CD4-positive, alpha-beta T cell (primary cell): ENCODE measurements around the gene SYT11. TPM values are rescaled to one million over a fixed set of nuclear protein-coding genes. Genes with fewer than 3 reads are reported as not detected.

Experiments
- ATAC-seq: fragments of 200-7000 bp; cut with Tn5 transposase; one replicate; pipeline ENCODE4 v1.10.0; 2022; ENCODE audit warnings: mild to moderate bottlenecking; ENCODE audit not compliant: poor library complexity
- CTCF ChIA-PET: fragments of 350-600 bp; sonication (Branson Sonifier 250); formaldehyde crosslinking; loops from one replicate; lab custom pipeline; 2021; ENCODE audit warnings: antibody characterized with exemption, inconsistent platforms; lab: Charles Lee
- POLR2A ChIA-PET: fragments of 350-600 bp; sonication (Branson Sonifier 250); formaldehyde crosslinking; loops from one replicate; lab custom pipeline; 2021; ENCODE audit warnings: antibody characterized with exemption, inconsistent platforms; lab: Charles Lee
- DNase-seq, 14 experiments: peaks; one replicate each; pipeline ENCODE4 v3.0.0-alpha.2; 2013 to 2020; ENCODE audit warnings: mixed read lengths in 2 of 14
- H3K27ac ChIP-seq, 2 donors: one replicate each; pipeline versions ENCODE4 v1.5.1 to v1.7.0; 2013; ENCODE audit warnings: low read length in 2 of 2, low read depth in 1 of 2, mild to moderate bottlenecking in 1 of 2
- H3K27me3 ChIP-seq, 2 experiments: 1 replicate in 1 of 2; 2 replicates in 1 of 2; pipeline versions ENCODE4 v1.6.1 to v1.7.0; 2013; ENCODE audit warnings: low read length in 2 of 2, control low read depth in 1 of 2, mild to moderate bottlenecking in 1 of 2, moderate library complexity in 1 of 2; ENCODE audit not compliant: insufficient read depth in 2 of 2, control insufficient read depth in 1 of 2
- H3K36me3 ChIP-seq: one replicate; pipeline ENCODE4 v1.6.1; 2013; ENCODE audit warnings: low read length, control low read depth; ENCODE audit not compliant: insufficient read depth
- H3K4me1 ChIP-seq: one replicate; pipeline ENCODE4 v1.6.1; 2013; ENCODE audit warnings: low read length, control low read depth; ENCODE audit not compliant: insufficient read depth
- H3K4me3 ChIP-seq: one replicate; pipeline ENCODE4 v1.5.1; 2013; ENCODE audit warnings: mild to moderate bottlenecking, low read length, moderate library complexity
- H3K9me3 ChIP-seq, 2 experiments: 1 replicate in 1 of 2; 2 replicates in 1 of 2; pipeline versions ENCODE4 v1.6.1 to v1.7.0; 2013; ENCODE audit warnings: low read length in 2 of 2, mild to moderate bottlenecking in 2 of 2, control low read depth in 1 of 2, moderate library complexity in 1 of 2; ENCODE audit not compliant: control insufficient read depth in 1 of 2, insufficient read depth in 1 of 2
- H3K27ac Mint-ChIP-seq: one replicate; pipeline ENCODE4 v1.8.0; 2020; ENCODE audit warnings: mixed read lengths
- H3K27me3 Mint-ChIP-seq: one replicate; pipeline ENCODE4 v1.8.0; 2021; ENCODE audit warnings: mixed read lengths
- H3K36me3 Mint-ChIP-seq: one replicate; pipeline ENCODE4 v1.8.0; 2021; ENCODE audit warnings: low read depth, mixed read lengths
- H3K4me1 Mint-ChIP-seq: one replicate; pipeline ENCODE4 v1.8.0; 2021; ENCODE audit warnings: low read depth, mixed read lengths
- H3K4me3 Mint-ChIP-seq: one replicate; pipeline ENCODE4 v1.8.0; 2020; ENCODE audit warnings: mild to moderate bottlenecking, mixed read lengths
- H3K9me3 Mint-ChIP-seq: one replicate; pipeline ENCODE4 v1.8.0; 2020; ENCODE audit warnings: mixed read lengths
- intact Hi-C, 2 experiments: fragments of 100-400 bp; cut with DNase I in 1 of 2; cut with micrococcal nuclease in 1 of 2; formaldehyde crosslinking; loops; one replicate each; pipeline versions ENCODE4 v1.15.1 to v1.9.0; 2023 to 2025; cut with DNase I, micrococcal nuclease
- total RNA-seq, 174 experiments: library from RNA in 2 of 174; stranded (reverse) in 2 of 174; gene quantifications; one replicate each; pipeline ENCODE4 v1.2.3 and lab custom pipeline; 2021 to 2026
- TF ChIP-seq, protein P1 (sequence below): fragments of 200-600 bp; IDR thresholded peaks from one replicate; pipeline ENCODE4 v1.8.0; 2022; ENCODE audit warnings: antibody characterized with exemption, mild to moderate bottlenecking

SYT11 gene
- total RNA-seq, 2 experiments from 2014 or later = 6.1 to 6.3 TPM

DNA sequence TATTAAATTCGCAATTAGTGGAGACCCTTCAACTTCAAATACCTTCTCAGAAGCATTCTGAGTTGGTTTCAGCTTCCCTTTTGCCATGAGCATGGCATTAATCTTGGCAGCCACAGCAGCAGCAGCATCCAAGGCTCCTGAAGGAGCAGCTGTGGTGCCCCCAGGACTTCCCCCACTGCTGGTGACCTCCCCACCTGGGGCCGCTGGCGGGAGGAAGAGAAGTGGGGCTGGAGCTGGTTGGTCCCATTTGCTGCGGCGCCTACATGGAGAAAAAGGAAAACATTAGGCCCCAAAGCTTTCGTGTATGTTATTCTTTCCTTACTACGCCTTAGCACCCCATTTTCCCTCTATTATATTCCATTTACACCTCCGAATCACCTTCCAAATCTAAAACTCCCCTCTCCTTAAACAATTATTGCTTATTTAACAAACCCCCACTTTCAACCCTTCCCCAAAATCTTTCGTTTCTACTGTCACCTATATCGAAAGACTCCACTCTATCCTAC is 74.3 kb downstream of the SYT11 start:
- H3K36me3 Mint-ChIP-seq = peaks cover 39% of the 10 kb centered on the region
- DNase-seq (peak in 1 of 14 experiments; percentile 45), ATAC-seq (no peak)
- Histone ChIP-seq H3K9me3 (no peaks in the 10 kb centered on the region), H3K27me3 (no peaks in the 10 kb centered on the region), H3K36me3 (peaks cover 50% of the 10 kb centered on the region), H3K4me3 (peak overlapping the region; percentile 82), H3K27ac (peak overlapping the region; percentile 86 to 95), H3K4me1 (peaks cover 42% of the 10 kb centered on the region)
- no peak overlapping the region for H3K27ac Mint-ChIP-seq
- H3K4me3 Mint-ChIP-seq = no peak overlapping the region
- H3K9me3 Mint-ChIP-seq = no peaks in the 10 kb centered on the region
- POLR2A ChIA-PET = interaction anchor here (0.6 to 6.0 kb wide), 21 partner anchors 9 to 625 kb away, joined by 3 to 92 read pairs (median 4); partner anchors contain the start of genes ARHGEF2, FDPS, GON4L and PMF1
- TF ChIP-seq, protein P1, sequence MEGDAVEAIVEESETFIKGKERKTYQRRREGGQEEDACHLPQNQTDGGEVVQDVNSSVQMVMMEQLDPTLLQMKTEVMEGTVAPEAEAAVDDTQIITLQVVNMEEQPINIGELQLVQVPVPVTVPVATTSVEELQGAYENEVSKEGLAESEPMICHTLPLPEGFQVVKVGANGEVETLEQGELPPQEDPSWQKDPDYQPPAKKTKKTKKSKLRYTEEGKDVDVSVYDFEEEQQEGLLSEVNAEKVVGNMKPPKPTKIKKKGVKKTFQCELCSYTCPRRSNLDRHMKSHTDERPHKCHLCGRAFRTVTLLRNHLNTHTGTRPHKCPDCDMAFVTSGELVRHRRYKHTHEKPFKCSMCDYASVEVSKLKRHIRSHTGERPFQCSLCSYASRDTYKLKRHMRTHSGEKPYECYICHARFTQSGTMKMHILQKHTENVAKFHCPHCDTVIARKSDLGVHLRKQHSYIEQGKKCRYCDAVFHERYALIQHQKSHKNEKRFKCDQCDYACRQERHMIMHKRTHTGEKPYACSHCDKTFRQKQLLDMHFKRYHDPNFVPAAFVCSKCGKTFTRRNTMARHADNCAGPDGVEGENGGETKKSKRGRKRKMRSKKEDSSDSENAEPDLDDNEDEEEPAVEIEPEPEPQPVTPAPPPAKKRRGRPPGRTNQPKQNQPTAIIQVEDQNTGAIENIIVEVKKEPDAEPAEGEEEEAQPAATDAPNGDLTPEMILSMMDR = no peak
- intact Hi-C loops = loop anchor here (1.0 to 5.0 kb wide), 8 partner anchors 13 to 349 kb away; partner anchors contain the start of genes UBQLN4 (in 2 of the 2), GON4L (in 1 of the 2), LAMTOR2 (in 1 of the 2) and RIT1 (in 1 of the 2)
- peaks cover 43% of the 10 kb centered on the region for H3K4me1 Mint-ChIP-seq
- CTCF ChIA-PET = interaction anchor here (0.9 to 3.2 kb wide), 10 partner anchors 10 to 133 kb away, joined by 3 to 10 read pairs (median 5); partner anchors contain the start of gene ARHGEF2
- no peaks in the 10 kb centered on the region for H3K27me3 Mint-ChIP-seq

DNA sequence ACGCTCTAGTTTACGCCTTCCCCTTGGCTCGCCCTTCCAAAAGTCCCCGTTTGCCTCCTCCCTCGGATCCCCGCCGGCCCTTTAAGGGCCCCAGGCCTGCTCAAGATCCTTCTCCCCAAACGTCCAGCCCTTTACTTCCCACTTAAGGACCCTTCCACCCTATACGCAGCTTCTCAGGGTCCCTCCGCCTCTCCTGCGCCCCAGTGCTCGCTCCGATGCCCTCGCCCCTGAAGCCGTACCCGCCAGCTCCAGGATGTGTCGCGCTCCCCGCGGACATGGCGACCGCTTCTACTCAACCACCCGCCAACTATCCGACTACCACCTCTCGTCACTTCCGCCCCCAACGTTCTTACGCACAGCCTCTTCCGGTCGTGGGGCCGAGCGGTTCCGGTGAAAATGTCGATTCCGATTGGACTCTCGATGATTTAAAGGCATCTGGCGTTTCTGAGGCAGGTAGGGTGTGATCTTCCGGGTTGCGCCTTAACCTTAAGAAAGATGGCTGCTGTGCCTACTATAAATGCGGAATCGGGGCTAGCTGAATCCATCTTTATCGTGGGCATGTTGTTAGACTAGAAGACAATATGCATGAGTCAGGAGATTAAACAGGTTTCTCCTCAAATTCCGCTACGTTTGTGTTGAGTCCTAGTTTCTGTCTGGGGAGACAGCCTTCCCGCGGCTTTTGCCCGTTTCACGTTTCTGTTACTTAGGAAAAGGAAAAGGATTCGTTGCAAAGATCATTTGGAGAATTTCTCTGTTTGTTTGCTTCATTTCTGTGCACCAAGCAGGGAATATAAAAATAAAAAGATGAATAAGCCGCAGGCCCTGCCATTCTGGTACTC is 74.9 kb downstream of the SYT11 start, which contains the start of gene KHDC4:
TSS of gene KHDC4 (minus strand) at position 317 of the 839 bp plus-strand sequence. CDS start at position 277, 40 bp downstream.
- peak; percentile 93 for ATAC-seq
- intact Hi-C loops = loop anchor here (1.0 to 5.0 kb wide), 8 partner anchors 12 to 348 kb away; partner anchors contain the start of genes UBQLN4 (in 2 of the 2), GON4L (in 1 of the 2), LAMTOR2 (in 1 of the 2) and RIT1 (in 1 of the 2)
- POLR2A ChIA-PET = interaction anchor here (0.6 to 6.0 kb wide), 24 partner anchors 9 to 915 kb away, joined by 3 to 92 read pairs (median 4); partner anchors contain the start of genes ARHGEF2, FDPS, GON4L and PMF1

More for the DNA sequence above, 74.9 kb downstream of the SYT11 start, which contains the start of gene KHDC4:
- Histone ChIP-seq H3K27ac (peak within 1 kb of the TSS; percentile 86 to 95), H3K4me1 (peaks cover 42% of the 10 kb centered on the region), H3K9me3 (no peaks in the 10 kb centered on the region), H3K36me3 (peaks cover 43% of the 10 kb centered on the region), H3K4me3 (peak within 1 kb of the TSS; percentile 82), H3K27me3 (no peaks in the 10 kb centered on the region)
- DNase-seq = peak; percentile 88 to 99 (median 93)
- no peak within 1 kb of the TSS for H3K4me3 Mint-ChIP-seq
- H3K36me3 Mint-ChIP-seq = peaks cover 33% of the 10 kb centered on the region
- no peaks in the 10 kb centered on the region for H3K9me3 Mint-ChIP-seq
- H3K4me1 Mint-ChIP-seq = peaks cover 38% of the 10 kb centered on the region
- TF ChIP-seq, protein P1 = no peak
- no peak within 1 kb of the TSS for H3K27ac Mint-ChIP-seq
- CTCF ChIA-PET = interaction anchor here (0.9 to 3.2 kb wide), 10 partner anchors 11 to 132 kb away, joined by 3 to 10 read pairs (median 5); partner anchors contain the start of gene ARHGEF2
- no peaks in the 10 kb centered on the region for H3K27me3 Mint-ChIP-seq

Other genes starting within 250 kb of the SYT11 start
- gene MSTO1, start 249.3 kb upstream of the SYT11 start, total RNA-seq = 10 to 100 TPM; 65.9 to 69.6 TPM
- 10 to 100 TPM; 71.1 to 81.2 TPM for gene YY1AP1, start 170.8 kb upstream of the SYT11 start, total RNA-seq
- gene DAP3, start 170.5 kb upstream of the SYT11 start, total RNA-seq = 100 to 1,000 TPM; 105 to 106 TPM
- 10 to 100 TPM; 71.0 to 77.0 TPM for gene GON4L, start 2.4 kb upstream of the SYT11 start, total RNA-seq
- gene RIT1, start 51.8 kb downstream of the SYT11 start, total RNA-seq = 10 to 100 TPM; 66.2 to 67.0 TPM
- 10 to 100 TPM; 56.6 to 60.8 TPM for gene KHDC4, start 74.8 kb downstream of the SYT11 start, total RNA-seq
- gene RXFP4, start 82.1 kb downstream of the SYT11 start, total RNA-seq = not detected
- 10 to 100 TPM; 54.8 to 62.4 TPM for gene ARHGEF2, start 119.0 kb downstream of the SYT11 start, total RNA-seq
- gene SSR2, start 161.4 kb downstream of the SYT11 start, total RNA-seq = 100 to 1,000 TPM; 223 to 225 TPM
- 10 to 100 TPM; 10.6 to 11.9 TPM for gene UBQLN4, start 194.2 kb downstream of the SYT11 start, total RNA-seq
- 1 to 10 TPM; 7.0 to 8.7 TPM for gene LAMTOR2, start 195.2 kb downstream of the SYT11 start, total RNA-seq
- gene RAB25, start 201.6 kb downstream of the SYT11 start, total RNA-seq = 1 to 10 TPM in 1 of 2 experiments, under 1 TPM in 1; 0.58 to 1.3 TPM
- gene MEX3A, start 222.9 kb downstream of the SYT11 start, total RNA-seq = under 1 TPM; 0.27 to 0.36 TPM